IMR-90 (cell line): ENCODE results near the gene DNPH1. TPM values are rescaled to one million over a fixed set of nuclear protein-coding genes. Genes with fewer than 3 reads are reported as not detected.

ENCODE experiments used
- ATAC-seq: fragments of 200-7000 bp; cut with Tn5 transposase; 2 replicates; pipeline ENCODE4 v1.9.1; 2020; ENCODE audit warnings: low read depth, mild to moderate bottlenecking, moderate library complexity
- BruUV-seq: library from RNA; stranded (reverse); fragments of 400-500 nt; replicated peaks from 2 replicates; lab custom pipeline; 2021; lab: Mats Ljungman, UMichigan
- CTCF ChIA-PET: fragments of 300-600 bp; formaldehyde crosslinking; extraction: SDS; loops from one replicate; lab custom pipeline; 2021; ENCODE audit warnings: antibody characterized with exemption; lab: Yijun Ruan, JAX
- POLR2A ChIA-PET: fragments of 300-600 bp; sonication (Branson Sonifier 250); formaldehyde crosslinking; loops from one replicate; lab custom pipeline; 2022; ENCODE audit warnings: antibody characterized with exemption; ENCODE audit not compliant: unreplicated experiment; lab: Charles Lee
- DNase-seq: peaks from one replicate; pipeline ENCODE4 v3.0.0; 2013
- H2AFZ ChIP-seq: replicated peaks from 2 replicates; pipeline ENCODE3; 2013; ENCODE audit warnings: low read length, mild to moderate bottlenecking; ENCODE audit not compliant: poor library complexity
- H2AK5ac ChIP-seq: 2 replicates; pipeline ENCODE4 v1.6.1; 2013; ENCODE audit warnings: low read depth, low read length, inconsistent platforms
- H2AK9ac ChIP-seq: replicated peaks from 2 replicates; pipeline ENCODE3; 2013; ENCODE audit warnings: mild to moderate bottlenecking, low read depth, low read length, moderate library complexity; ENCODE audit not compliant: poor library complexity
- H2BK120ac ChIP-seq: 2 replicates; pipeline ENCODE4 v1.6.1; 2013; ENCODE audit warnings: low read depth, low read length, inconsistent platforms
- H2BK15ac ChIP-seq: 3 replicates; pipeline ENCODE4 v1.6.1; 2013; ENCODE audit warnings: low read depth, low read length, inconsistent platforms
- H2BK20ac ChIP-seq: 2 replicates; pipeline ENCODE4 v1.6.1; 2013; ENCODE audit warnings: low read depth, mild to moderate bottlenecking, inconsistent platforms, low read length, moderate library complexity
- H2BK5ac ChIP-seq: 2 replicates; pipeline ENCODE4 v1.6.1; 2013; ENCODE audit warnings: mild to moderate bottlenecking, low read depth, low read length, inconsistent platforms; ENCODE audit not compliant: poor library complexity, severe bottlenecking
- H3K14ac ChIP-seq: replicated peaks from 2 replicates; pipeline ENCODE4 v1.6.1; 2013; ENCODE audit warnings: low read depth, low read length, inconsistent platforms
- H3K18ac ChIP-seq: 2 replicates; pipeline ENCODE4 v1.6.1; 2013; ENCODE audit warnings: low read depth, low read length, control low read depth
- H3K23ac ChIP-seq: 2 replicates; pipeline ENCODE4 v1.6.1; 2013; ENCODE audit warnings: low read depth, low read length, inconsistent platforms
- H3K27ac ChIP-seq: 2 replicates; pipeline ENCODE4 v1.5.1; 2013; ENCODE audit warnings: mild to moderate bottlenecking, control low read depth, low read length; ENCODE audit not compliant: insufficient read depth
- H3K27me3 ChIP-seq: 2 replicates; pipeline ENCODE4 v1.6.1; 2013; ENCODE audit warnings: low read length; ENCODE audit not compliant: control insufficient read depth, insufficient read depth
- H3K36me3 ChIP-seq: 2 replicates; pipeline ENCODE4 v1.6.1; 2013; ENCODE audit warnings: low read length, mixed read lengths; ENCODE audit not compliant: control insufficient read depth, insufficient read depth
- H3K4ac ChIP-seq: 2 replicates; pipeline ENCODE4 v1.6.1; 2013; ENCODE audit warnings: low read depth, low read length, inconsistent platforms
- H3K4me1 ChIP-seq: 2 replicates; pipeline ENCODE4 v1.6.1; 2013; ENCODE audit warnings: low read length, mixed read lengths; ENCODE audit not compliant: control insufficient read depth, insufficient read depth
- H3K4me2 ChIP-seq: 2 replicates; pipeline ENCODE4 v1.6.1; 2013; ENCODE audit warnings: low read depth, mild to moderate bottlenecking, control low read depth, low read length, moderate library complexity
- H3K4me3 ChIP-seq: 2 replicates; pipeline ENCODE4 v1.5.1; 2013; ENCODE audit warnings: low read depth, mild to moderate bottlenecking, control low read depth, low read length, moderate library complexity; ENCODE audit not compliant: insufficient read depth
- H3K56ac ChIP-seq: 2 replicates; pipeline ENCODE4 v1.6.1; 2013; ENCODE audit warnings: low read length, inconsistent platforms; ENCODE audit not compliant: insufficient read depth; ENCODE audit errors: extremely low read depth
- H3K79me1 ChIP-seq, 2 experiments: 2 replicates each; pipeline ENCODE4 v1.6.1; 2013; ENCODE audit warnings: low read length in 2 of 2, inconsistent platforms in 1 of 2, low read depth in 1 of 2
- H3K9ac ChIP-seq: 2 replicates; pipeline ENCODE4 v1.6.1; 2013; ENCODE audit warnings: low read depth, low read length, control low read depth
- H3K9me1 ChIP-seq: 2 replicates; pipeline ENCODE4 v1.6.1; 2013; ENCODE audit warnings: low read length, inconsistent platforms; ENCODE audit not compliant: insufficient read depth
- H3K9me3 ChIP-seq: 2 replicates; pipeline ENCODE4 v1.6.1; 2013; ENCODE audit warnings: low read length; ENCODE audit not compliant: control insufficient read depth, insufficient read depth
- H4K20me1 ChIP-seq: 2 replicates; pipeline ENCODE4 v1.6.1; 2013; ENCODE audit warnings: low read length, inconsistent platforms; ENCODE audit not compliant: insufficient read depth
- H4K5ac ChIP-seq: 2 replicates; pipeline ENCODE4 v1.6.1; 2013; ENCODE audit warnings: mild to moderate bottlenecking, low read depth, low read length, control low read depth
- H4K8ac ChIP-seq, 2 experiments: 2 replicates each; pipeline ENCODE4 v1.6.1; 2013; ENCODE audit warnings: low read depth in 2 of 2, low read length in 2 of 2, control low read depth in 1 of 2, inconsistent platforms in 1 of 2
- H4K91ac ChIP-seq: 2 replicates; pipeline ENCODE4 v1.6.1; 2013; ENCODE audit warnings: low read depth, low read length, inconsistent platforms; ENCODE audit not compliant: insufficient read depth
- BHLHE40 ChIP-seq: fragments of 150-350 bp; IDR thresholded peaks from 2 replicates; pipeline ENCODE4 v1.6.1; 2016; ENCODE audit warnings: mild to moderate bottlenecking, low read depth, low read length
- CHD1 ChIP-seq: IDR thresholded peaks from 2 replicates; pipeline ENCODE4 v1.6.1; 2012; ENCODE audit warnings: low read depth, low read length, improper control_type of control experiment
- CTCF ChIP-seq: conservative IDR thresholded peaks from 2 replicates; pipeline ENCODE4 v1.5.1; 2012; ENCODE audit warnings: mild to moderate bottlenecking, low read depth, low read length, improper control_type of control experiment
- ELK1 ChIP-seq: fragments of 150-350 bp; IDR thresholded peaks from 2 replicates; pipeline ENCODE4 v1.6.1; 2016; ENCODE audit warnings: low read depth, mild to moderate bottlenecking, low read length, moderate library complexity, borderline replicate concordance
- MAFK ChIP-seq: IDR thresholded peaks from 2 replicates; pipeline ENCODE4 v1.6.1; 2012; ENCODE audit warnings: low read depth, low read length, improper control_type of control experiment
- MAZ ChIP-seq: IDR thresholded peaks from 2 replicates; pipeline ENCODE4 v1.6.1; 2012; ENCODE audit warnings: low read depth, mild to moderate bottlenecking, low read length, improper control_type of control experiment, moderate library complexity, borderline replicate concordance
- MXI1 ChIP-seq: IDR thresholded peaks from 2 replicates; pipeline ENCODE4 v1.6.1; 2012; ENCODE audit warnings: low read depth, mild to moderate bottlenecking, low read length, moderate library complexity, borderline replicate concordance
- NFE2L2 ChIP-seq: fragments of 150-350 bp; IDR thresholded peaks from 2 replicates; pipeline ENCODE4 v1.6.1; 2016; ENCODE audit warnings: low read depth, mild to moderate bottlenecking, low read length
- POLR2A ChIP-seq: IDR thresholded peaks from 2 replicates; pipeline ENCODE4 v1.6.1; 2012; ENCODE audit warnings: mild to moderate bottlenecking, low read depth, low read length
- RAD21 ChIP-seq: IDR thresholded peaks from 2 replicates; pipeline ENCODE4 v1.6.1; 2012; ENCODE audit warnings: low read length, improper control_type of control experiment
- RFX5 ChIP-seq: IDR thresholded peaks from 2 replicates; pipeline ENCODE4 v1.8.0; 2012; ENCODE audit warnings: low read depth, mild to moderate bottlenecking, low read length, moderate library complexity
- SMC3 ChIP-seq: fragments of 150-350 bp; IDR thresholded peaks from 2 replicates; pipeline ENCODE4 v1.6.1; 2016; ENCODE audit warnings: low read depth, mild to moderate bottlenecking, antibody characterized with exemption, low read length, moderate library complexity
- USF2 ChIP-seq: fragments of 150-350 bp; IDR thresholded peaks from 2 replicates; pipeline ENCODE4 v1.6.1; 2017; ENCODE audit warnings: mild to moderate bottlenecking, antibody characterized with exemption, low read length, low read depth
- WGBS, 2 experiments: methylation state at CpG; one replicate each; pipeline versions ENCODE4 v1.1.5 to v1.1.7; 2013; ENCODE audit warnings: missing lambda C conversion rate in 2 of 2; ENCODE audit not compliant: insufficient read length in 1 of 2; ENCODE audit errors: extremely low coverage in 2 of 2; 5-methylcytosine and 5-hydroxymethylcytosine counted together
- dilution Hi-C: fragments of 300-500 bp; cut with HindIII; formaldehyde crosslinking; loops from one replicate; pipeline ENCODE4 v1.14.3; 2018; ENCODE audit warnings: low sequenced_read_pairs; ENCODE audit not compliant: unreplicated experiment
- in situ Hi-C: fragments of 300-500 bp; cut with MboI; formaldehyde crosslinking; loops from 3 replicates; pipeline ENCODE4 v1.14.3; 2019; ENCODE audit warnings: low sequenced_read_pairs, inconsistent platforms, mixed read lengths
- intact Hi-C: fragments of 100-400 bp; cut with micrococcal nuclease; formaldehyde crosslinking; loops from 2 replicates; pipeline ENCODE4 v1.10.0; 2022
- polyA plus RNA-seq, 3 experiments: library from polyadenylated mRNA; depleted of rRNA; stranded (reverse); fragments of >200 nt; gene quantifications; 2 replicates each; pipeline ENCODE4 v1.2.3, GENCODE V29; 2012; ENCODE audit warnings: low replicate concordance in 1 of 3
- total RNA-seq: library from RNA; depleted of rRNA; stranded (reverse); fragments of >200 nt; gene quantifications from 2 replicates; pipeline ENCODE4 v1.2.3, GENCODE V29; 2012

The DNPH1 gene
- total and polyA plus RNA-seq, 2 of the 4 experiments (the other 2 are of a cell fraction) = 19.0 to 47.8 TPM

GRCh38 chr6:43250992-43251373 lies 21.7 kb upstream of the DNPH1 start:
- H3K56ac ChIP-seq = no peak overlapping the region
- no peak overlapping the region for H3K18ac ChIP-seq
- no peaks in the 10 kb centered on the region for H3K79me1 ChIP-seq
- no peak overlapping the region for H3K4me2 ChIP-seq
- in situ Hi-C loops = no loop called here
- ATAC-seq (no peak), DNase-seq (no peak)
- WGBS, 2 experiments = 10% methylated on average over 2 of the region's 8 CpGs; no CpG with 5 or more reads in 1 of the 2 experiments
- no peaks in the 10 kb centered on the region for H3K9me3 ChIP-seq
- no peak overlapping the region for H3K23ac ChIP-seq
- H4K8ac ChIP-seq = no peak overlapping the region
- H3K9ac ChIP-seq = no peak overlapping the region
- H2BK20ac ChIP-seq = no peak overlapping the region
- BruUV-seq = no TSS peak
- H3K36me3 ChIP-seq = no peaks in the 10 kb centered on the region
- no peak overlapping the region for H2BK15ac ChIP-seq
- TF ChIP-seq CHD1 (no peak), MXI1 (no peak), SMC3 (no peak), RAD21 (no peak), ELK1 (no peak), MAFK (no peak), CTCF (no peak), BHLHE40 (no peak), NFE2L2 (no peak), MAZ (no peak), RFX5 (no peak), USF2 (no peak), POLR2A (no peak)
- no peak overlapping the region for H2BK5ac ChIP-seq
- no peak overlapping the region for H3K4me3 ChIP-seq
- ChIA-PET POLR2A (no interaction called here), CTCF (no interaction called here)
- intact Hi-C loops = no loop called here
- no peak overlapping the region for H2AK9ac ChIP-seq
- peaks cover 65% of the 10 kb centered on the region for H3K27me3 ChIP-seq
- H4K91ac ChIP-seq = no peak overlapping the region
- no peaks in the 10 kb centered on the region for H4K20me1 ChIP-seq
- dilution Hi-C loops = no loop called here
- H3K27ac ChIP-seq = no peak overlapping the region
- H3K4ac ChIP-seq = no peak overlapping the region
- no peaks in the 10 kb centered on the region; the same call in 1 of the 2 replicates for H3K4me1 ChIP-seq
- H2AFZ ChIP-seq = peak overlapping the region; percentile 78
- no peak overlapping the region for H3K14ac ChIP-seq
- H2BK120ac ChIP-seq = no peak overlapping the region
- no peak overlapping the region for H4K5ac ChIP-seq
- H2AK5ac ChIP-seq = no peak overlapping the region
- H3K9me1 ChIP-seq = 0 out of 2 replicates have a peak, but pooled peaks cover 4% of the 10 kb centered on the region
